ENCODE measurements around the gene EFS. TPM values are rescaled to one million over a fixed set of nuclear protein-coding genes. Genes with fewer than 3 reads are reported as not detected.

The EFS gene
- total RNA-seq, 1 experiment from 2014 or later = not detected

GRCh38 chr14:23355871-23356435, 9.0 kb downstream of the EFS start:
- Histone ChIP-seq H3K4me1 (ENCODE audit: control insufficient read depth, insufficient read depth, low read length) (no peaks in the 10 kb centered on the region), H3K36me3 (ENCODE audit: control insufficient read depth, insufficient read depth, low read length) (no peaks in the 10 kb centered on the region), H3K4me3 (ENCODE audit: low read depth in 2 of 2, low read length in 2 of 2) (no peak overlapping the region), H3K27me3 (ENCODE audit: control insufficient read depth, insufficient read depth, low read length) (peaks cover 11% of the 10 kb centered on the region), H3K9me3 (ENCODE audit: control insufficient read depth, insufficient read depth, low read depth, low read length) (no peaks in the 10 kb centered on the region), H3K27ac (ENCODE audit: low read length) (no peak overlapping the region)
- ATAC-seq (no peak), DNase-seq (ENCODE audit: low read depth, low spot score) (no peak)
- ChIA-PET CTCF (no interaction called here), POLR2A (no interaction called here)
- intact Hi-C loops (cut with micrococcal nuclease; ENCODE audit: unreplicated experiment) = no loop called here
- no peak for TF ChIP-seq POLR2AphosphoS5 (IDR thresholded peaks at IDR 0.05; ENCODE audit: low read depth, low read length)
- no peak for TF ChIP-seq REST (IDR thresholded peaks at IDR 0.05; ENCODE audit: insufficient read depth in 1 of 2, low read depth in 2 of 2, low read length in 1 of 2)
- BruUV-seq (replicated peaks) = no TSS peak
- in situ Hi-C loops (cut with HindIII; ENCODE audit: low pct_unique_long_range_greater_than_20kb, low sequenced_read_pairs) = no loop called here

- intact Hi-C loops (cut with micrococcal nuclease; ENCODE audit: unreplicated experiment) (no loop called here), in situ Hi-C loops (cut with HindIII; ENCODE audit: low pct_unique_long_range_greater_than_20kb, low sequenced_read_pairs) (no loop called here)
- DNase-seq (ENCODE audit: low read depth, low spot score) (no peak), ATAC-seq (no peak)
- POLR2A ChIA-PET = no interaction called here
- Histone ChIP-seq H3K36me3 (ENCODE audit: control insufficient read depth, insufficient read depth, low read length) (no peaks in the 10 kb centered on the region), H3K9me3 (ENCODE audit: control insufficient read depth, insufficient read depth, low read depth, low read length) (no peaks in the 10 kb centered on the region), H3K4me1 (ENCODE audit: control insufficient read depth, insufficient read depth, low read length) (no peaks in the 10 kb centered on the region), H3K27ac (ENCODE audit: low read length) (no peak overlapping the region), H3K4me3 (ENCODE audit: low read depth in 2 of 2, low read length in 2 of 2) (no peak overlapping the region), H3K27me3 (ENCODE audit: control insufficient read depth, insufficient read depth, low read length) (peaks cover 11% of the 10 kb centered on the region)
- CTCF ChIA-PET = no interaction called here
- TF ChIP-seq POLR2AphosphoS5 (IDR thresholded peaks at IDR 0.05; ENCODE audit: low read depth, low read length) (no peak), SIN3A (IDR thresholded peaks at IDR 0.05; ENCODE audit: borderline replicate concordance, insufficient read depth, low read depth, low read length) (no peak), REST (IDR thresholded peaks at IDR 0.05; ENCODE audit: insufficient read depth in 1 of 2, low read depth in 2 of 2, low read length in 1 of 2) (no peak), CTCF (IDR thresholded peaks at IDR 0.05) (no peak), TCF7L2 (IDR thresholded peaks at IDR 0.05; ENCODE audit: low read depth, low read length) (no peak)
- no TSS peak for BruUV-seq (replicated peaks)
Measured at GRCh38 chr14:23354990-23355389, 10.0 kb downstream of the EFS start.

All from Panc1 (cell line).